Posterior cingulate gyrus (tissue), 11 donors: Measurements from ENCODE around the gene F2RL3.
"Not testable (repeated sequence)": the region's sequence is repeated elsewhere in the genome, so short reads cannot be mapped to it uniquely, and the experiment has no call there.

Source experiments
- DNase-seq, 10 donors: peaks; one replicate each; pipeline versions ENCODE4 v3.0.0 to v3.0.0-alpha.2; 2020 to 2021; ENCODE audit warnings: mixed read lengths in 3 of 10
- intact Hi-C: fragments of 100-400 bp; cut with DNase I; formaldehyde crosslinking; loops from one replicate; pipeline ENCODE4 v1.15.1; 2023

The F2RL3 gene

DNA sequence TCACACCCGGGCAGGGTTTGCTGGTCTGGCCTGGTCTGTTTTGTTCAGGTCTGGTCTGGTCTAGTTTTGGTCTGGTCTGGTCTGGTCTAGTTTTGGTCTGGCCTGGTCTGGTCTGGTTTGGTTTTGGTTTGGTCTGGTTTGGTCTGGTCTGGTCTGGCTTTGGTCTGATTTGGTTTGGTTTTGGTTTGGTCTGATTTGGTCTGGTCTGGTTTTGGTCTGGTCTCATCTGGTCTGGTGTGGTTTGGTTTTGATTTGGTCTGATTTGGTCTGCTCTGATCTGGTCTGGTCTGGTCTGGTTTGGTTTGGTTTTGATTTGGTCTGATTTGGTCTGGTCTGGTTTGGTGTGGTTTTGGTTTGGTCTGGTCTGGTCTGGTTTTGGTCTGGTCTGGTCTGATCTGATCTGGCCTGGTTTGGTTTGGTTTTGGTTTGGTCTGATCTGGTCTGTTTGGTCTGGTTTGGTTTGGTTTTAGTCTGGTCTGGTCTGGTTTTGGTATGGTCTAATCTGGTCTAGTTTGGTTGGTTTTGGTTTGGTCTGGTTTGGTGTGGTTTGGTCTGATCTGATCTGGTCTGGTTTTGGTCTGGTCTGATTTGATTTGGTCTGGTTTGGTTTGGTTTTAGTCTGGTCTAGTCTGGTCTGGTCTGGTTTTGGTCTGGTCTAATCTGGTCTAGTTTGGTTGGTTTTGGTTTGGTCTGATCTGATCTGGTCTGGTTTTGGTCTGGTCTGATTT lies 14.4 kb upstream of the F2RL3 start:
- DNase-seq: no peak
- intact Hi-C loops: no loop called here

- DNase-seq, intact Hi-C loops: not testable (repeated sequence)
Observed at GRCh38 chr19:16874978-16875299, 13.9 kb upstream of the F2RL3 start.

DNA sequence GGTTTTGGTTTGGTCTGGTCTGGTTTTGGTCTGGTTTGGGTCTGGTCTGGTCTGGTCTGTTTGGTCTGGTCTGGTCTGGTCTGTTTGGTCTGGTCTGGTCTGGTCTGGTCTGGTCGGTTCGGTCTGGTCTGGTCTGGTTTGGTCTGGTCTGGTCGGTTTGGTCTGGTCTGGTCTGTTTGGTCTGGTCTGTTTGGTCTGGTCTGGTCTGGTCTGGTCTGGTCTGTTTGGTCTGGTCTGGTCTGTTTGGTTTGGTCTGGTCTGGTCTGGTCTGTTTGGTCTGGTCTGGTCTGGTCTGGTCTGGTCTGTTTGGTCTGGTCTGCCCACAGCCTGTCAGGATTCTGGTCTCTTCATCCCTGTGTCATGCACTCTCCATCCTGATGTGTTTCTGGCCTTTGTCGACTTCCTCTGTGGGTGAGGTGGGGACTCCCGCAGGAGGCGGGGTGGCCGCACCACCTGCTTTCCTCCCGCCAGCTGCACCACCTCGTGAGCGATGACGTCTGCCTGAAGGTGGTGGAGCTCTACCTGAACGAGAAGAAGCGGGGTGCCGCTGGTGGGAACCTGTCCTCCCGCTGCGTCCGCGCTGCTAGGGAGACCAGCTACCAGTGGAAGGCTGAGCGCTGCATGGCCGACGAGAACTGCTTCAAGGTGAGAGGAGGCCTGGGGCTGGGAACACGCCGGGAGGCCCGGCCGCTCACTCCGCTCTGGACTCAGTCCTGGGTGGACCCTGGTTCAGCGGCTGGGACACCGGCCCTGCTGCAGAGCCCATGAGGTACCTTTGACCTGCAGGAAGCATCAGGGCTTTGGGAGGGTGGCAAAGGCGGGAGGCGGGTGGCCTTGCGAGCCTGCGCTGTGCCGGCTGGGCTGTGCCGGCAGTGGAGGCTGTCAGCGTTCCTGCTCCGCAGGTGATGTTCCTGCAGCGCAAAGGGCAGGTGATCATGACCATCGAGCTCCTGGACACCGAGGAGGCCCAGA lies 12.9 kb upstream of the F2RL3 start:
- intact Hi-C loops: no loop called here
- DNase-seq: no peak

DNA sequence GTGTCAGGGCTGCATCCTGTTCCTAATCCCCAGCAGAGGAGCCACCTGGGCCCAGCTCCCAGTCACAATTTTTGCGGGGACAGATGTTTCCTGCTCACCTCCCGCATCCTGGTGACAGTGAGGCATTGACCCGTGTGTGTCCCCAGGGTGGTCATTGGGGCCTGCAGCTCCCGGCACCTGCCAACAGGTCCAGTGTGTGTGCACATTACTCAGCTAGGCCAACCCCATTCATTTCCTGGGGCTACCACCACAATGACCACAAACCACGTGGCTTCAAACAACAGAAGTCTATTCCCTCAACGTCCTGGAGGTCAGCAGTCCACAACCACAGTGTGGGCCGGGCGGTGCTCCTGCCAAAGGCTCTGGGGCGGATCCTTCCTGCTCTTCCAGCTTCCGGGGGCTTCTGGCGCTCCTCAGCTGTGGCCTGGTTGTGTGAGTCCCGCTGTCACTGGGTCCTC lies 11.9 kb upstream of the F2RL3 start:
- intact Hi-C loops: no loop called here
- DNase-seq: no peak

DNA sequence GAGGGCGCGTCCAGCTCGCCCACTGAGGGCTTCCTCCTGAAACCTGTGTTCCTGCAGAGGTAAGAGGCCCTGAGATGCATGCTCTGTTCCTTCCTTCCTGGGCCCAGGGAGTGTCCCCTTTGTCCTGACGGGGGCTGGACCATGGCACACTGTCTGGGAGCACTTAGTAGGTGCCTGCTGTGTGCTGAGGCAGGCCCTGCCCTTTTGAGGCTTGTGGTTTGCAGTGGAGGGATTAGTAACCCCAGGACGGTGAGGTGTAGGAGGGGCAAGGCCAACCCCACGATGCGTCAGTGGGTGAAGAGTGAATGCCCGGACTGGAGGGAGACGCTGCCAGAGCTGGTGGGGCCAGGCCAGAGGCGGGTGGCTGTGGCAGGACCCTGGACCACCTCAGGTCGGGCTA lies 11.2 kb upstream of the F2RL3 start:
- DNase-seq: no peak
- intact Hi-C loops: no loop called here

GRCh38 chr19:16878181-16878965 lies 10.4 kb upstream of the F2RL3 start:
- intact Hi-C loops: no loop called here
- no peak for DNase-seq

DNA sequence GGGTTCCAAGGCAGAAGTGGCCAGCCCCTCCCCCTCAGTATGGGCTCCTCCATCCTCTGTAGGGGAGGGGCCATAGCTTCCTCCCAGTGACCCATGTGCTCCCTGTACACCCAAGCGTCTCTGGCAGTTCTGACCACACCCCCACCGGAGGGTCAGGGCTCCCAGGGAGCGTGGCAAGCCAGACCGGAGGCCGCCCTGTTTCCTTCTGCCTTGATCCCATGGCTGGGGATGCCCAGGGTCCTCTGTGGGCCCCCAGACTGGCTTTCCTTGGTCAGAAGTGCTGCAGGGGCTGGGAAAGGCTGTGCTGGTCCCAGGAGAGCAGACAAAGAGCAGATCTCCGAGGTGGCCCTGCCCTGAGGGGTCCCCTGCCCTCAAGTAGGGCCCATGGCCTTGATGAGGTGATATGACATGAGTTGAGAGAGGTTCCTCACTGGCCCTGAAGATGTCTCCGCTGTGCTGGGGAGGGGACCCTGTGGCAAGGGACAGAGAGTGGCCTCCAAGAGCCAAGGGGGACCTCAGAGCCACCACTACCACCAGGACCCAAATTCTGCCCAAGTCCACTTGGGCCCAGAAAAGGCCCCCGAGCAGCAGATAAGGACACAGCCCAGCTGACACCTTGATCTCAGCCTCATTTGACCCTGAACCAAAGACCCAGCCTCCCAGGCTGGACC lies 7.8 kb upstream of the F2RL3 start:
- DNase-seq: no peak
- intact Hi-C loops: no loop called here

DNA sequence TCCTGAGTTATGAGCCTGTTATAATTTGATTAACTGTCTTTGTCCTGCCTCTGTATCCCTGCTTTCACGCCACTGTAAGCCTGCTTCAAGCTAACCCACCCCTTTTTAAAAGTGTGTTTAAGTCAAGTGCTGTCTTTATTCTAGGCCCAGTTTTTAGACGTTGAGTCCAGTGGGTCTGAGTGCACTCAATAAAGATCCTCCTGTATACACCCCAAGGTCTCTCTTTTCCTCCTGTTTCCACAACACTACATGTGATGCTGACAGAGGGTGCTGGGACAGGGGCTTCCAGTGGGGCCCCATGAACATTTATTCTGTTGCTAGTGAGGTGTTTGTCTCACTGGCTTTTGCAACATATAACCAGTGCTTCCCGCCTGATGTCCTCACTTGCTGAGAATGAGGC lies 6.7 kb upstream of the F2RL3 start:
- intact Hi-C loops: no loop called here
- DNase-seq: no peak

GRCh38 chr19:16883522-16883921 lies 5.3 kb upstream of the F2RL3 start:
- intact Hi-C loops: no loop called here
- DNase-seq: no peak

GRCh38 chr19:16885166-16885565 lies 3.6 kb upstream of the F2RL3 start:
- intact Hi-C loops: no loop called here
- DNase-seq: no peak

GRCh38 chr19:16886305-16886880 lies 2.4 kb upstream of the F2RL3 start:
- intact Hi-C loops: no loop called here
- no peak for DNase-seq

- no peak for DNase-seq
- intact Hi-C loops: no loop called here
Observed at GRCh38 chr19:16887353-16888265, 1.2 kb upstream of the F2RL3 start.

DNA sequence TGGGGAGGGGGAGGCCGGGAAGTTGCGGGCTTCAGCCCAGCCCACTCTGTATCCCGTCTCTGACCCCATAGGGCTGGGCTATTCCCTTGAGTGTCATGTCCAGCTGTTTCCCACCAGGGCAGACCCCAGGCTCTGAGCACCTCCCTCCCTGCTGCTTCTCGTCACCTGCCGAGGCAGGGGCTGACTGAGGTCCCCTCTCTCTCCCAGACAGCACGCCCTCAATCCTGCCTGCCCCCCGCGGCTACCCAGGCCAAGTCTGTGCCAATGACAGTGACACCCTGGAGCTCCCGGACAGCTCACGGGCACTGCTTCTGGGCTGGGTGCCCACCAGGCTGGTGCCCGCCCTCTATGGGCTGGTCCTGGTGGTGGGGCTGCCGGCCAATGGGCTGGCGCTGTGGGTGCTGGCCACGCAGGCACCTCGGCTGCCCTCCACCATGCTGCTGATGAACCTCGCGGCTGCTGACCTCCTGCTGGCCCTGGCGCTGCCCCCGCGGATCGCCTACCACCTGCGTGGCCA lies 625 bp downstream of the F2RL3 start:
- intact Hi-C loops: no loop called here
- no peak for DNase-seq

- intact Hi-C loops: no loop called here
Observed at GRCh38 chr19:16889883-16890460, 1.2 kb downstream of the F2RL3 start.

GRCh38 chr19:16890461-16891184 lies 1.8 kb downstream of the F2RL3 start:
- intact Hi-C loops: no loop called here
- DNase-seq: no peak

More at GRCh38 chr19:16889883-16890460, 1.2 kb downstream of the F2RL3 start:
- no peak for DNase-seq

DNA sequence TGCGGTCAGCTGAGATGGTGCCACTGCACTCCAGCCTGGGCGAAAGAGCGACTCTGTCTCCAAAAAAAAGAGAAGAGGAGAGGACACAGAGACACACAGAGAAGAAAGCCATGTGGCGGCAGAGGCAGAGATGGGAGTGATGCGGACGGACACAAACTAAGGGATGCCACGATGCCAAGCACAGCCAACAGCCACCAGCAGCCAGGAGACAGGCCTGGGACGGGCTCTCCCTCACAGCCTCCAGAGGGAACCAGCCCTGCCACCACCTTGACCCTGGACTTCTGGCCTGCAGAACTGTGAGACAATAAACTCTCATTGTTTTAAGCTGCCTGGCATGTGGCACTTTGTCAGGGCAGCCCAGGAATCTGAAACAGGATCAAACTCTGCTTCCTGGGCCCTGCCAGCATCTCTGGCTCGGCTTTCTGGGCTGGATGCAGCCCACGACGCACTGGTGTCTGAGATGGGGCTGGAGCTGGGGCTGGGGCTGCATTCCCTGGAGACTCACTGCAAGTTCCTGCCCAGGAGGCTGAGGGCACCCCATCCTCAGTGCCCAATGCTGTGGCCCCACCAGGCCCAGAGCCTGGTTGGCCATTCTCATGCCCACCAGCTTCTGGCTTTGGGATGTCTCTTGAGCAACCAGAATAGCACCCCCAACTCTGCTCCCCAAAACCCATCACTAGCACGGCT lies 3.0 kb downstream of the F2RL3 start:
- intact Hi-C loops: no loop called here
- no peak for DNase-seq

DNA sequence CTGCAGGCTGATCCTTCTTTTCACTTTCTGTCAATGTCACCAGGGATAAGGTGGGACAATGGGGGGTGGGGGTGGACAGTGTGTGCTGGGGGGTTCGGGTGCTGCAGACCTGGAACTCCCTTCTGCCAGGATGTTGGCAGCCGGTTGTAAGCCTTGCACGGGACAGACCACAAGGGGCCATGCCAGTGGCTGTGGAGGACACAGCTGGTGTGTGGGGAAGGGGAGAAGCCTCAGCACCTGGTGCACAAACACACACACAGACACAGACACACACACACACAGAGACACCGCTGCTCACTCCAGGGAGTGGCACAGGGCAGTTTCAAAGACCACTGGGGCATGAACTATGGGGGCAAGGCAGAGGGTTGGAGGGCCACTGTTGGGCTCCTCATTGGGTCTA lies 3.6 kb downstream of the F2RL3 start:
- intact Hi-C loops: no loop called here
- DNase-seq: no peak
